Activated CD8-positive, alpha-beta memory T cell treated with anti-CD3 and anti-CD28 coated beads for 1 hour (primary cell): Measurements from ENCODE around the gene COL23A1.

Experiments used
- DNase-seq, 2 donors: peaks; one replicate each; pipeline ENCODE4 v3.0.0-alpha.2; 2020; ENCODE audit warnings: low read depth in 1 of 2; ENCODE audit errors: extremely low read depth in 1 of 2

COL23A1 gene

GRCh38 chr5:178439493-178440180 is 150.6 kb downstream of the COL23A1 start:
- no peak for DNase-seq

- no peak for DNase-seq
Observed at GRCh38 chr5:178438796-178439195, 151.4 kb downstream of the COL23A1 start.

- DNase-seq, result no peak
Observed at GRCh38 chr5:178437386-178438075, 152.7 kb downstream of the COL23A1 start.

- no peak for DNase-seq
Observed at GRCh38 chr5:178436326-178436940, 153.8 kb downstream of the COL23A1 start.

- no peak for DNase-seq
Observed at GRCh38 chr5:178435321-178436238, 154.6 kb downstream of the COL23A1 start.

GRCh38 chr5:178434851-178435250 is 155.3 kb downstream of the COL23A1 start:
- no peak for DNase-seq

GRCh38 chr5:178434016-178434761 is 156.0 kb downstream of the COL23A1 start:
- DNase-seq, result no peak

GRCh38 chr5:178433273-178433775 is 156.9 kb downstream of the COL23A1 start:
- no peak for DNase-seq

GRCh38 chr5:178432421-178433272 is 157.5 kb downstream of the COL23A1 start:
- DNase-seq, result no peak

- no peak for DNase-seq
Observed at GRCh38 chr5:178431782-178432165, 158.4 kb downstream of the COL23A1 start.

GRCh38 chr5:178431063-178431781 is 159.0 kb downstream of the COL23A1 start:
- no peak for DNase-seq

GRCh38 chr5:178430186-178431062 is 159.8 kb downstream of the COL23A1 start:
- no peak for DNase-seq

GRCh38 chr5:178429491-178430185 is 160.6 kb downstream of the COL23A1 start:
- DNase-seq, result no peak

- DNase-seq, result no peak
Observed at GRCh38 chr5:178429156-178429468, 161.1 kb downstream of the COL23A1 start.

- no peak for DNase-seq
Observed at GRCh38 chr5:178428341-178429155, 161.6 kb downstream of the COL23A1 start.

- DNase-seq, result no peak
Observed at GRCh38 chr5:178427576-178428197, 162.5 kb downstream of the COL23A1 start.
